HepG2 (cell line): Measurements from ENCODE around the gene PTGIS. TPM values are rescaled to one million over a fixed set of nuclear protein-coding genes. Genes with fewer than 3 reads are reported as not detected.

Experiments
- AGO1 ChIP-seq: fragments of 200-400 bp; formaldehyde crosslinking; IDR thresholded peaks from 2 replicates; pipeline ENCODE4 v1.6.1; 2017; ENCODE audit warnings: mild to moderate bottlenecking, low read depth, low read length, moderate library complexity; ENCODE audit not compliant: poor library complexity, severe bottlenecking
- CHCHD3 ChIP-seq: sonication (generic); formaldehyde crosslinking; IDR thresholded peaks from 2 replicates; pipeline ENCODE4 v1.8.0; 2022; ENCODE audit warnings: mild to moderate bottlenecking, missing genetic modification reagents, moderate library complexity
- FOSL1 ChIP-seq: sonication (generic); formaldehyde crosslinking; IDR thresholded peaks from 2 replicates; pipeline ENCODE4 v1.9.0; 2021; ENCODE audit warnings: missing genetic modification reagents, borderline replicate concordance
- GTF2F1 ChIP-seq: fragments of 150-350 bp; IDR thresholded peaks from 2 replicates; pipeline ENCODE4 v1.6.1; 2014; ENCODE audit warnings: low read length
- PAF1 ChIP-seq: IDR thresholded peaks from 2 replicates; pipeline ENCODE4 v1.6.1; 2016; ENCODE audit warnings: missing genetic modification reagents, missing compliant biosample characterization
- PHF20 ChIP-seq: sonication (generic); formaldehyde crosslinking; IDR thresholded peaks from 2 replicates; pipeline ENCODE4 v1.5.0; 2020; ENCODE audit warnings: mild to moderate bottlenecking, missing genetic modification reagents
- SMC3 ChIP-seq: IDR thresholded peaks from 2 replicates; pipeline ENCODE4 v1.6.1; 2011; ENCODE audit warnings: low read length, improper control_type of control experiment
- USF2 ChIP-seq, 2 experiments: sonication (generic) in 1 of 2; formaldehyde crosslinking in 1 of 2; IDR thresholded peaks; 2 replicates each; pipeline versions ENCODE4 v1.5.1 to v1.6.1; 2011 to 2020; ENCODE audit warnings: borderline replicate concordance in 1 of 2, low read depth in 1 of 2, low read length in 1 of 2, mild to moderate bottlenecking in 1 of 2, missing genetic modification reagents in 1 of 2, moderate library complexity in 1 of 2
- ZBTB26 ChIP-seq: IDR thresholded peaks from 2 replicates; pipeline ENCODE4 v1.6.1; 2016; ENCODE audit warnings: missing compliant biosample characterization, missing genetic modification reagents, borderline replicate concordance
- ZBTB39 ChIP-seq: sonication (generic); formaldehyde crosslinking; IDR thresholded peaks from 2 replicates; pipeline ENCODE4 v1.5.0; 2020; ENCODE audit warnings: missing genetic modification reagents
- ZFP36L1 ChIP-seq: sonication (generic); formaldehyde crosslinking; IDR thresholded peaks from 2 replicates; pipeline ENCODE4 v1.8.0; 2022; ENCODE audit warnings: mild to moderate bottlenecking, missing genetic modification reagents, moderate library complexity
- ZNF407 ChIP-seq: sonication (generic); formaldehyde crosslinking; IDR thresholded peaks from one replicate; pipeline ENCODE4 v1.5.1; 2020; ENCODE audit warnings: mild to moderate bottlenecking, missing genetic modification reagents; ENCODE audit errors: not compliant biosample characterization
- polyA plus RNA-seq, 8 experiments: library from polyadenylated mRNA; depleted of rRNA in 3 of 8; stranded (reverse) in 7 of 8; unstranded in 1 of 8; fragments of >200 nt; fragmentation: Illumina TruSeq in 4 of 8; extraction: Trizol in 4 of 8; gene quantifications; 2 replicates each; pipeline versions ENCODE4 v1.2.1 to v1.2.3, GENCODE V29; 2011 to 2016; ENCODE audit warnings: low read depth in 4 of 8, missing spikeins in 1 of 8, mixed read lengths in 1 of 8; ENCODE audit not compliant: insufficient read depth in 1 of 8
- total RNA-seq, 5 experiments: library from RNA; depleted of rRNA; stranded (reverse); fragments of >200 nt; fragmentation: Illumina TruSeq; extraction: Trizol; gene quantifications; 2 replicates each; pipeline ENCODE4 v1.2.3, GENCODE V29; 2016; ENCODE audit warnings: low read depth in 1 of 5

Gene PTGIS
- total and polyA plus RNA-seq, 2 of the 13 experiments (the other 11 are each of a cell fraction or from before 2014, with no cell fraction given): not detected

- TF ChIP-seq ZBTB26 (peak; percentile 66), ZNF407 (peak; percentile 81), FOSL1 (no peak), USF2 (IDR thresholded peaks at IDR 0.05; ENCODE audit: low read depth, low read length) (no peak), USF2 (CRISPR knock-in tag; IDR thresholded peaks at IDR 0.05; ENCODE audit: borderline replicate concordance) (no peak), PAF1 (CRISPR knock-in tag) (no peak), ZFP36L1 (CRISPR knock-in tag) (no peak), CHCHD3 (CRISPR knock-in tag) (0 out of 2 replicates have a peak, but pooled peaks have one; percentile 12), SMC3 (peak; percentile 61; the same call in 1 of the 2 replicates), ZBTB39 (CRISPR knock-in tag) (no peak), GTF2F1 (no peak), PHF20 (CRISPR knock-in tag) (no peak), AGO1 (peak; percentile 80)
These were observed 83.5 kb downstream of the PTGIS start (continued) for GRCh38 chr20:49484180-49485140.
